ENCODE measurements around the gene BCL7C.

The BCL7C gene

DNA sequence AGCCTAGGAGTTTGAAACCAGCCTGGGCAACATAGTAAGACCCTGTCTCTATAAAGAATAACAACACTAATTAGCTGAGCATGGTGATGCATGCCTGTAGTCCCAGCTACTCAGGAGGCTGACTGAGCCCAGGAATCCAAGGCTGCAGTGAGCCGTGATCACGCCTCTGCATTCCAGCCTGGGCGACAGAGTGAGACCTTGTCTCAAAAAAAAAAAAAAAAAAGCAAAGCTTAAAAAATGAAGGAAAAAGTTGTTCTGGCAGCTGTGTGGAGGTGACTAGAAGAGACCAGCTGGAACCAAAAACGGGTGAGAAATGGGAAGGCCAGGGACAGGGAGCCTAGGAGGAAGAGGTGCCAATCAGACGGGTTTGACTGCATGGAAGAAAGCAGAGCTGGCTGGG, 4.2 kb downstream of the BCL7C start:
- Histone ChIP-seq H3K36me3 (ENCODE audit: insufficient read depth, low read length) (peaks cover 26% of the 10 kb centered on the region), H3K9me3 (ENCODE audit: low read length) (no peaks in the 10 kb centered on the region), H3F3A (ENCODE audit: insufficient read depth, low read length) (0 out of 2 replicates have a peak, but pooled peaks cover 4% of the 10 kb centered on the region), H3K4me3 (ENCODE audit: low read depth, low read length, poor library complexity, severe bottlenecking) (no peak overlapping the region), H4K20me1 (ENCODE audit: insufficient read depth, low read length) (no peaks in the 10 kb centered on the region), H3K27ac (ENCODE audit: low read depth, low read length, poor library complexity, severe bottlenecking) (no peak overlapping the region), H3K4me1 (ENCODE audit: insufficient read depth, low read length, severe bottlenecking) (peaks cover 18% of the 10 kb centered on the region), H3K9me2 (ENCODE audit: low read depth, low read length) (no peaks in the 10 kb centered on the region), H3K79me2 (ENCODE audit: insufficient read depth, low read length) (no peaks in the 10 kb centered on the region), H3K27me3 (ENCODE audit: insufficient read depth, low read length) (no peaks in the 10 kb centered on the region), H3K4me2 (ENCODE audit: low read length) (no peak overlapping the region), H2AFZ (ENCODE audit: low read length) (no peak overlapping the region), H3K9ac (ENCODE audit: low read length) (no peak overlapping the region)
- no peak for TF ChIP-seq CTCF (IDR thresholded peaks at IDR 0.05; ENCODE audit: low read length)
- no peak for TF ChIP-seq EZH2 (IDR thresholded peaks at IDR 0.05; ENCODE audit: borderline replicate concordance, low read length)

GRCh38 chr16:30888856-30889499, 4.9 kb downstream of the BCL7C start:
- H3K4me2 ChIP-seq (ENCODE audit: low read length): no peak overlapping the region
- H4K20me1 ChIP-seq (ENCODE audit: insufficient read depth, low read length): no peaks in the 10 kb centered on the region
- H3K4me1 ChIP-seq (ENCODE audit: insufficient read depth, low read length, severe bottlenecking): peaks cover 12% of the 10 kb centered on the region
- H3K9ac ChIP-seq (ENCODE audit: low read length): no peak overlapping the region
- H3K36me3 ChIP-seq (ENCODE audit: insufficient read depth, low read length): peaks cover 26% of the 10 kb centered on the region
- H3K9me2 ChIP-seq (ENCODE audit: low read depth, low read length): no peaks in the 10 kb centered on the region
- no peak overlapping the region for H3K4me3 ChIP-seq (ENCODE audit: low read depth, low read length, poor library complexity, severe bottlenecking)
- H2AFZ ChIP-seq (ENCODE audit: low read length): no peak overlapping the region
- no peaks in the 10 kb centered on the region for H3K79me2 ChIP-seq (ENCODE audit: insufficient read depth, low read length)
- no peaks in the 10 kb centered on the region for H3K27me3 ChIP-seq (ENCODE audit: insufficient read depth, low read length)
- H3K9me3 ChIP-seq (ENCODE audit: low read length): no peaks in the 10 kb centered on the region
- TF ChIP-seq EZH2 (IDR thresholded peaks at IDR 0.05; ENCODE audit: borderline replicate concordance, low read length) (no peak), CTCF (IDR thresholded peaks at IDR 0.05; ENCODE audit: low read length) (no peak)
- no peak overlapping the region for H3K27ac ChIP-seq (ENCODE audit: low read depth, low read length, poor library complexity, severe bottlenecking)
- no peaks in the 10 kb centered on the region for H3F3A ChIP-seq (ENCODE audit: insufficient read depth, low read length)

DNA sequence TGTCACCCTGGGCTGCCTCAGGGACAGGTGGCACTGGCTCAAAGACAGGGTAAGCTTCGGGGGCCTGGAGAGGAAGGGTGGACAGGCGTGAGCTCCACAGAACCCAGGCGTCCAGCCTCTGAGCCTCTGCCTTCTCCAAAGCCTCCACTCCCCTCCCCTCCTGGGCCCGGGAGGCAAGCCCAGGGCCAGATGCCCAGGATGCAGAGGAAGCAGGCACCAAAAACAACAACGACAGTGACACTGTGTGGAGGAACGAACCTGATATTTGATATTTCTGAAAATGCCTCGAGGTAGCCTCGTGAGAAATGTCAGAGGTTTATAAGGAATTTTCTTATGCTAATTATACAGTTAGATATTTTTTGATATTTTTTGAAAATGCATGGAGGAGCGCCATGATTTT, 6.0 kb downstream of the BCL7C start:
- Histone ChIP-seq H3K36me3 (ENCODE audit: insufficient read depth, low read length) (peaks cover 26% of the 10 kb centered on the region), H3K27me3 (ENCODE audit: insufficient read depth, low read length) (no peaks in the 10 kb centered on the region), H3K9me3 (ENCODE audit: low read length) (no peaks in the 10 kb centered on the region), H3K4me1 (ENCODE audit: insufficient read depth, low read length, severe bottlenecking) (peaks cover 4% of the 10 kb centered on the region), H3K4me2 (ENCODE audit: low read length) (no peak overlapping the region), H3K79me2 (ENCODE audit: insufficient read depth, low read length) (no peaks in the 10 kb centered on the region), H3K9me2 (ENCODE audit: low read depth, low read length) (no peaks in the 10 kb centered on the region), H3K9ac (ENCODE audit: low read length) (no peak overlapping the region), H3F3A (ENCODE audit: insufficient read depth, low read length) (no peaks in the 10 kb centered on the region), H2AFZ (ENCODE audit: low read length) (no peak overlapping the region), H4K20me1 (ENCODE audit: insufficient read depth, low read length) (no peaks in the 10 kb centered on the region), H3K4me3 (ENCODE audit: low read depth, low read length, poor library complexity, severe bottlenecking) (no peak overlapping the region), H3K27ac (ENCODE audit: low read depth, low read length, poor library complexity, severe bottlenecking) (no peak overlapping the region)
- no peak for TF ChIP-seq EZH2 (IDR thresholded peaks at IDR 0.05; ENCODE audit: borderline replicate concordance, low read length)

GRCh38 chr16:30886145-30886544, 7.7 kb downstream of the BCL7C start:
- Histone ChIP-seq H3K9me2 (ENCODE audit: low read depth, low read length) (no peaks in the 10 kb centered on the region), H3K79me2 (ENCODE audit: insufficient read depth, low read length) (no peaks in the 10 kb centered on the region), H3F3A (ENCODE audit: insufficient read depth, low read length) (no peaks in the 10 kb centered on the region), H3K9ac (ENCODE audit: low read length) (no peak overlapping the region), H2AFZ (ENCODE audit: low read length) (no peak overlapping the region), H3K27ac (ENCODE audit: low read depth, low read length, poor library complexity, severe bottlenecking) (no peak overlapping the region), H3K27me3 (ENCODE audit: insufficient read depth, low read length) (no peaks in the 10 kb centered on the region), H3K4me1 (ENCODE audit: insufficient read depth, low read length, severe bottlenecking) (no peaks in the 10 kb centered on the region), H3K4me3 (ENCODE audit: low read depth, low read length, poor library complexity, severe bottlenecking) (no peak overlapping the region), H3K4me2 (ENCODE audit: low read length) (no peak overlapping the region), H3K9me3 (ENCODE audit: low read length) (no peaks in the 10 kb centered on the region), H3K36me3 (ENCODE audit: insufficient read depth, low read length) (peaks cover 23% of the 10 kb centered on the region), H4K20me1 (ENCODE audit: insufficient read depth, low read length) (no peaks in the 10 kb centered on the region)
- TF ChIP-seq CTCF (IDR thresholded peaks at IDR 0.05; ENCODE audit: low read length) (no peak), EZH2 (IDR thresholded peaks at IDR 0.05; ENCODE audit: borderline replicate concordance, low read length) (no peak)

Data from OCI-LY1 (cell line).